HepG2 (cell line): ENCODE data around the gene NDUFA5. TPM values are rescaled to one million over a fixed set of nuclear protein-coding genes. Genes with fewer than 3 reads are reported as not detected.

Experiments used
- DNMT1 ChIP-seq: sonication (generic); formaldehyde crosslinking; IDR thresholded peaks from 2 replicates; pipeline ENCODE4 v1.5.1; 2020; ENCODE audit warnings: mild to moderate bottlenecking, missing genetic modification reagents
- FOXJ3 ChIP-seq: sonication (generic); formaldehyde crosslinking; IDR thresholded peaks from 2 replicates; pipeline ENCODE4 v1.4.0; 2020; ENCODE audit warnings: missing genetic modification reagents, mild to moderate bottlenecking, borderline replicate concordance
- HIVEP1 ChIP-seq: sonication (generic); formaldehyde crosslinking; IDR thresholded peaks from 2 replicates; pipeline ENCODE4 v1.4.0; 2020; ENCODE audit warnings: mild to moderate bottlenecking, missing genetic modification reagents
- HNF1B ChIP-seq: sonication (generic); formaldehyde crosslinking; IDR thresholded peaks from 2 replicates; pipeline ENCODE4 v1.5.1; 2020; ENCODE audit warnings: mild to moderate bottlenecking, moderate library complexity, missing genetic modification reagents
- IKZF4 ChIP-seq: sonication (generic); formaldehyde crosslinking; IDR thresholded peaks from 2 replicates; pipeline ENCODE4 v1.5.1; 2020; ENCODE audit warnings: borderline replicate concordance, mild to moderate bottlenecking, low read depth, missing genetic modification reagents; ENCODE audit errors: not compliant biosample characterization
- NONO ChIP-seq, 2 experiments: fragments of 450-650 bp in 1 of 2; sonication (generic) in 1 of 2; formaldehyde crosslinking in 1 of 2; IDR thresholded peaks in 1 of 2; conservative IDR thresholded peaks in 1 of 2; 2 replicates each; pipeline versions ENCODE4 v1.6.1 to v1.8.0; 2017 to 2022; ENCODE audit warnings: mild to moderate bottlenecking in 1 of 2, missing genetic modification reagents in 1 of 2, moderate library complexity in 1 of 2
- NR2F2 ChIP-seq: IDR thresholded peaks from 2 replicates; pipeline ENCODE4 v1.6.1; 2012; ENCODE audit warnings: low read depth, inconsistent platforms, borderline replicate concordance
- PCBP2 ChIP-seq: fragments of 200-400 bp; formaldehyde crosslinking; optimal IDR thresholded peaks from 2 replicates; pipeline ENCODE3; 2018; ENCODE audit warnings: low read length, low read depth; ENCODE audit not compliant: poor library complexity, severe bottlenecking
- TBL1XR1 ChIP-seq: fragments of 150-350 bp; IDR thresholded peaks from 2 replicates; pipeline ENCODE4 v1.6.1; 2014; ENCODE audit warnings: borderline replicate concordance, low read length; ENCODE audit not compliant: partially characterized antibody
- XBP1 ChIP-seq: sonication (generic); formaldehyde crosslinking; IDR thresholded peaks from 2 replicates; pipeline ENCODE4 v1.5.0; 2020; ENCODE audit warnings: missing genetic modification reagents
- ZBTB2 ChIP-seq: sonication (generic); formaldehyde crosslinking; IDR thresholded peaks from 2 replicates; pipeline ENCODE4 v1.8.0; 2022; ENCODE audit warnings: low read depth, missing genetic modification reagents
- ZGPAT ChIP-seq: IDR thresholded peaks from 2 replicates; pipeline ENCODE4 v1.6.1; 2016; ENCODE audit warnings: mild to moderate bottlenecking
- ZNF484 ChIP-seq: sonication (generic); formaldehyde crosslinking; IDR thresholded peaks from 2 replicates; pipeline ENCODE4 v1.5.1; 2020; ENCODE audit warnings: mild to moderate bottlenecking, low read depth, missing genetic modification reagents, borderline replicate concordance
- ZNF550 ChIP-seq: sonication (generic); formaldehyde crosslinking; IDR thresholded peaks from 2 replicates; pipeline ENCODE4 v1.4.0; 2020; ENCODE audit warnings: mild to moderate bottlenecking, missing genetic modification reagents, borderline replicate concordance
- ZNF589 ChIP-seq: sonication (generic); formaldehyde crosslinking; conservative IDR thresholded peaks from 2 replicates; pipeline ENCODE4 v1.8.0; 2022; ENCODE audit warnings: mild to moderate bottlenecking, moderate library complexity, missing genetic modification reagents
- ZNF644 ChIP-seq: IDR thresholded peaks from 2 replicates; pipeline ENCODE4 v1.6.1; 2016; ENCODE audit warnings: low read depth
- ZNF883 ChIP-seq: sonication (generic); formaldehyde crosslinking; IDR thresholded peaks from 2 replicates; pipeline ENCODE4 v1.5.1; 2020; ENCODE audit warnings: mild to moderate bottlenecking, missing genetic modification reagents; ENCODE audit errors: not compliant biosample characterization
- polyA plus RNA-seq, 8 experiments: library from polyadenylated mRNA; depleted of rRNA in 3 of 8; stranded (reverse) in 7 of 8; unstranded in 1 of 8; fragments of >200 nt; fragmentation: Illumina TruSeq in 4 of 8; extraction: Trizol in 4 of 8; gene quantifications; 2 replicates each; pipeline versions ENCODE4 v1.2.1 to v1.2.3, GENCODE V29; 2011 to 2016; ENCODE audit warnings: low read depth in 4 of 8, missing spikeins in 1 of 8, mixed read lengths in 1 of 8; ENCODE audit not compliant: insufficient read depth in 1 of 8
- total RNA-seq, 5 experiments: library from RNA; depleted of rRNA; stranded (reverse); fragments of >200 nt; fragmentation: Illumina TruSeq; extraction: Trizol; gene quantifications; 2 replicates each; pipeline ENCODE4 v1.2.3, GENCODE V29; 2016; ENCODE audit warnings: low read depth in 1 of 5
- TF ChIP-seq, protein P1 (sequence below): sonication (generic); formaldehyde crosslinking; IDR thresholded peaks from 2 replicates; pipeline ENCODE4 v1.8.0; 2022; ENCODE audit warnings: missing genetic modification reagents, mild to moderate bottlenecking, borderline replicate concordance
- TF ChIP-seq, protein P2 (sequence below): sonication (generic); formaldehyde crosslinking; IDR thresholded peaks from 2 replicates; pipeline ENCODE4 v1.5.0; 2020; ENCODE audit warnings: missing genetic modification reagents

Gene NDUFA5
- total and polyA plus RNA-seq, 2 of the 13 experiments (the other 11 are each of a cell fraction or from before 2014, with no cell fraction given) = 16.9 to 55.9 TPM

DNA sequence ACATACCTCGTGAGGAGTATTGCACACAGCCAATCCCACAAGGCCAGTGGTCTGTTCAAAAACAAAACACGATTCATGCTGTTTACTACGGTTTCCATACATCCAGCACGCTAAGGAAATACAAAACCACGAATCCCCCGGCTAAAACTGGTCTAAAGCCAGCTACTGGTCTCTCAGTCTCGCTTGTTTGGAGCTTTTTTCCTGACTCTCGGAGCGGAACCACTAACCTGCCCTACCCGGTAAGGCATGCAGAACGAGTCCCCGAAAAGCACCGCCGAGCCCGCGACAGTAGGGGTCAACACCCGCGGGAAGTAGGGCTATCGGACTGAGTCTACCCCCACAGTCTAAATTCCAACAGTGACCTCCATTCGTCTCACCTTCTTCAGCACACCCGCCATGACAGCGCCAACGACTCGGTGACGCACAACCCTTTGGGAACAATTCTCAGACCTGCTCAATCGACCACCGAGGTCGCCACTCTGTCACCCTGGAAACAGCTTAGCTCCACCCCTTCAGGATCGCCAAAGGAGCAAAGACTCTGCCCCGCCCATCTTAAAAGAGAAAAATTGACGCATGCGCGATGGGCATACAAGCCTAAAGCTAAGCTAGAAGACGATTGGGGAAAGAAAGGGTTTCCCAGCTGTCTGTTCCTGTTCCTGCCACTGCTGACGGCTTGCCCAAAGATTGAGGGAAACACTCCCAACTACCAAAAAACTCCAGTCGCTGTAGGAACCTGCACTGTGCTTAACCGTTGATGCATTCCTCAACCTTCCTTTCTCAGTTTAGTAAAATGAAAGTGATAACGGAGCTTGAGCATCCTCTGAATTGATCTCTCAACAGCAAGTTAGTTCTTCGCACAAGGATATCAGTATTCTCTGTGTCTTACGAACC lies at the start of gene NDUFA5 (continued):
- TF ChIP-seq ZNF644 (CRISPR knock-in tag) = peak; percentile 32; the same call in 1 of the 2 replicates
- no peak for TF ChIP-seq ZBTB2 (CRISPR knock-in tag)
- TF ChIP-seq DNMT1 (CRISPR knock-in tag) = no peak
- 0 out of 2 replicates have a peak, but pooled peaks have one; percentile 48 for TF ChIP-seq HIVEP1 (CRISPR knock-in tag)
- TF ChIP-seq ZNF589 (CRISPR knock-in tag) = no peak
- TF ChIP-seq TBL1XR1 = no peak
- no peak for TF ChIP-seq NR2F2
- TF ChIP-seq IKZF4 (CRISPR knock-in tag) = no peak
- TF ChIP-seq ZNF550 (CRISPR knock-in tag) = no peak
- 0 out of 2 replicates have a peak, but pooled peaks have one; percentile 58 for TF ChIP-seq HNF1B
- peak; percentile 37 for TF ChIP-seq ZNF883
- TF ChIP-seq NONO (IDR thresholded peaks at IDR 0.05) = no peak
- peak; percentile 51; the same call in 1 of the 2 replicates for TF ChIP-seq NONO (CRISPR knock-in tag; conservative IDR thresholded peaks at IDR 0.05)
- TF ChIP-seq, protein P1, sequence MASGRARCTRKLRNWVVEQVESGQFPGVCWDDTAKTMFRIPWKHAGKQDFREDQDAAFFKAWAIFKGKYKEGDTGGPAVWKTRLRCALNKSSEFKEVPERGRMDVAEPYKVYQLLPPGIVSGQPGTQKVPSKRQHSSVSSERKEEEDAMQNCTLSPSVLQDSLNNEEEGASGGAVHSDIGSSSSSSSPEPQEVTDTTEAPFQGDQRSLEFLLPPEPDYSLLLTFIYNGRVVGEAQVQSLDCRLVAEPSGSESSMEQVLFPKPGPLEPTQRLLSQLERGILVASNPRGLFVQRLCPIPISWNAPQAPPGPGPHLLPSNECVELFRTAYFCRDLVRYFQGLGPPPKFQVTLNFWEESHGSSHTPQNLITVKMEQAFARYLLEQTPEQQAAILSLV (CRISPR knock-in tag) = no peak
- TF ChIP-seq XBP1 (CRISPR knock-in tag) = no peak
- TF ChIP-seq ZNF484 (CRISPR knock-in tag) = no peak
- TF ChIP-seq ZGPAT = peak; percentile 45; the same call in 1 of the 2 replicates
- TF ChIP-seq PCBP2 = no peak
- no peak for TF ChIP-seq FOXJ3 (CRISPR knock-in tag)
- TF ChIP-seq, protein P2, sequence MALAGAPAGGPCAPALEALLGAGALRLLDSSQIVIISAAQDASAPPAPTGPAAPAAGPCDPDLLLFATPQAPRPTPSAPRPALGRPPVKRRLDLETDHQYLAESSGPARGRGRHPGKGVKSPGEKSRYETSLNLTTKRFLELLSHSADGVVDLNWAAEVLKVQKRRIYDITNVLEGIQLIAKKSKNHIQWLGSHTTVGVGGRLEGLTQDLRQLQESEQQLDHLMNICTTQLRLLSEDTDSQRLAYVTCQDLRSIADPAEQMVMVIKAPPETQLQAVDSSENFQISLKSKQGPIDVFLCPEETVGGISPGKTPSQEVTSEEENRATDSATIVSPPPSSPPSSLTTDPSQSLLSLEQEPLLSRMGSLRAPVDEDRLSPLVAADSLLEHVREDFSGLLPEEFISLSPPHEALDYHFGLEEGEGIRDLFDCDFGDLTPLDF (CRISPR knock-in tag) = no peak
